ENCODE measurements around the gene ERVK3-1.
"Not testable (repeated sequence)": the region's sequence is repeated elsewhere in the genome, so short reads cannot be mapped to it uniquely, and the experiment has no call there.

The ERVK3-1 gene, protein sequence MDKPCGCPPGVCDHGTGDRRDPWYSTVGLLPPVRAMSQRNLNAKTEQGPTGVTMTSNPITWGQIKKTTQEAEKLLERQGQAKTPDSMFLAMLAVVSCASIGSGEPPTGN

DNA sequence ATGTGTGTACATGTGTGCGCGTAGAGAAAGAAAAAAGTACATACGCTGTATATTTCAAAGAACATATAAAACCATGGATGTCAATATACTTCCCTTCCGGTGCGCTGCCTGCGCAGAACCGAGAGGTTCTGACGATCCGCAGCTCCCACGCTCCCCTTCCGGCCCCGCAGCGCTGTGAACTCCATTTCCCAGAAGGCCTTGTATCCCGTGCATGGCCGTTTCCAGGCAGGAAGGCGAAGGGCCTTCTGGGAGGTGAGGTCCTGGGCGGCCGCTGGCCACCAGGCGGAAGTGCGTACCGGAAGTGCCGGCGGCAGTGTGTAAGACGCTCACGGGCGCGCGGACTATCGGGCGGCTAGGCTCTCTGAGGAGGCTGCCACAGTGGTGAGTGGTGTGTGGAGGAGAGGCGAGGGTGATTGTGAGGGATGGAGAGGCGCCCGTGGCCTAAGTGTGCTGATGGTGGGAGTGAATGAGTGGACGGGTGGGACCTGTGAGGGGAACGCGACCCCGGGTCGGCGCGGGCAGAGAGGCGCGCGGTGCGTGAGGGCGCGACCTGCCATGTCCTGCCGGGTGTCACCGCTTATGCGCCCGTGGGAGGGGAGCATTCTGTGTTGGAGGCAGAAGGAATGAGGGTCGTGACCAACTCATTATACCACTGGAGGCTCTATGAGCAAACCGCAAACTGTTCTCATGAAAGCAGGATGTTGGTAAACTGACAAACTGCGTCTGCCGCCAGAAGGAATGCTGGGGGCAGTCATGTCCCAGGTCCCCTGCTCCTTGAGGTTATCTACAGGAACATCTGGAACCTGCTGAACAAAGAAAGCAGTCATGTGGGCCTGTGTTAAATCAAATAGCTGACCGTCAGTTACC lies at the start of gene ERVK3-1:
Gene ERVK3-1 (plus strand): TSS at position 313 of the 867 bp plus-strand sequence. CDS start 6,792 bp downstream, outside the sequence.
- peak; percentile 94 for DNase-seq

DNA sequence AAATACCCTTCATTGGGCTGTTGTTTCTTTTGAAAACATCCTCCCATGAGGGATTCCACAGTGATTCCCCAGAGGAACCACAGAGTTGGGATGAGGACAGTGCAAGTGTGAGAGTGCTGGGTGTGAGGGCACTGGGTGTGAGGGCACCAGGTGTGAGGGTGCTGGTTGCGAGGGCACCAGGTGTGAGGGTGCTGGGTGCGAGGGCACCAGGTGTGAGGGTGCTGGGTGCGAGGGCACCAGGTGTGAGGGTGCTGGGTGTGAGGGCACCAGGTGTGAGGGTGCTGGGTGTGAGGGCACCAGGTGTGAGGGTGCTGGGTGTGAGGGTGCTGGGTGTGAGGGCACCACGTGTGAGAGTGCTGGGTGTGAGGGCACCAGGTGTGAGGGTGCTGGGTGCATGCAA lies 46.9 kb upstream of the ERVK3-1 start:
- DNase-seq, result not testable (repeated sequence)

DNA sequence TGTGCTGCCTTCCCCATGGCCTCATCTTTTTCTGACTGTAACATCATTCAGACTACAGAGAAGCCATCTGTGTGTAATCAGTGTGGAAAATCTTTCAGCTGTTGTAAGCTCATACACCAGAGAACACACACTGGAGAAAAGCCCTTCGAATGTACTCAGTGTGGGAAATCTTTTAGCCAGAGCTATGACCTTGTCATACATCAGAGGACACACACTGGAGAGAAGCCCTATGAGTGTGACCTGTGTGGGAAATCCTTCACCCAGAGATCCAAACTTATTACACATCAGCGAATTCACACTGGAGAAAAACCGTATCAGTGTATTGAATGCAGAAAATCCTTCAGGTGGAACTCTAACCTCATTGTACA lies 43.6 kb upstream of the ERVK3-1 start:
- DNase-seq, result no peak

DNA sequence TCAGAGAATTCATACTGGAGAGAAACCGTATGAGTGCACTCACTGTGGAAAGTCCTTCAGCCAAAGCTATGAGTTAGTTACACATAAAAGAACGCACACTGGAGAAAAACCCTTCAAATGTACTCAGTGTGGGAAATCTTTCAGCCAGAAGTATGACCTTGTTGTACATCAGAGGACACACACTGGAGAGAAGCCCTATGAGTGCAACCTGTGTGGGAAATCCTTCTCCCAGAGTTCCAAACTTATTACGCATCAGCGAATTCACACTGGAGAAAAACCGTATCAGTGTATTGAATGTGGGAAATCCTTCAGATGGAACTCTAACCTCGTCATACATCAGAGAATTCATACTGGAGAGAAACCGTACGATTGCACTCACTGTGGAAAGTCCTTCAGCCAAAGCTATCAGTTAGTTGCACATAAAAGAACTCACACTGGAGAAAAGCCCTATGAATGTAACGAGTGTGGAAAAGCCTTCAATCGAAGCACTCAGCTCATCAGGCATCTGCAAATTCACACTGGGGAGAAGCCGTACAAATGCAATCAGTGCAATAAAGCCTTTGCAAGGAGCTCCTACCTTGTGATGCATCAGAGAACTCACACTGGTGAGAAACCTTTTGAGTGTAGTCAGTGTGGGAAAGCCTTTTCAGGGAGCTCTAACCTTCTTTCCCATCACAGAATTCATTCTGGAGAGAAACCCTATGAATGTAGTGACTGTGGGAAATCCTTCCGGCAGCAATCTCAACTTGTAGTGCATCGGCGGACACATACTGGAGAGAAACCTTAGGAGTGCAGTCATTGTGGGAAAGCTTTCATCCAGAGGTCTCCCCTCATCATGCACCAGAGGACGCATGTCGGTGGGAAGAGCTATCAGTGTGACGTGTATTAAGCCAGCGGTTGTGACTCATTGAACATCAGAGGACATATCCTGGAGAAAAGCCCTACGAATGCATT lies 42.9 kb upstream of the ERVK3-1 start:
- DNase-seq, result no peak

DNA sequence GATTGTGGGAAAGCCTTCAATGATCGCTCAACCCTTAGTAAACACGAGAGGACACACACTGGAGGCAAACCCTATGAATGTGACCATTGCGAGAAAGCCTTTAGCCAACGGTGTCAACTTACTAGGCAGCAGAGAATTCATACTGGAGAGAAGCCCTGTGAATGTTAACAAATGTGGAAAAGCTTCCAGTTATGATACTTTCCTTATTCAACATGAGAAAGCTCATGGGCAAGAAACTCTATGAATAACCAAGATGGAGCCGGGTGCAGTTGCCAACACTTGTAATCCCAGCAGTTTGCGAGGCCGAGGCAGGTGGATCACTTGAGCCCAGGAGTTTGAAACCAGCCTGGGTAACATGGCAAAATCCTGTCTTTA lies 42.3 kb upstream of the ERVK3-1 start:
- DNase-seq, result no peak

DNA sequence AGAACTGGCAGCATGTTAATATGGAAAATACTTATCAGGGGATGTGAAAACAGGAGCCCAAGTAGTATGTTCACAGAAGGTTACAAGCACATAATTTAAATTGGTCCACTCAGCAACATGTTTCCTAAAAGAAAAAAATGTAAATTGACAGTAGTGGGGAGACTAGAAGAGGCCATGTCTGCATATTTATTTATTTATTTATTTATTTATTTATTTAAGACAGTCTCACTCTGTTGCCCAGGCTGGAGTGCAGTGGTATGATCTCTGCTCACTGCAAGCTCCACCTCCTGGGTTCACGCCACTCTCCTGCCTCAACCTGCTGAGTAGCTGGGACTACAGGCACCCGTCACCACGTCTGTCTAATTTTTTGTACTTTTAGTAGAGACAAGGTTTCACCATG lies 40.1 kb upstream of the ERVK3-1 start:
- no peak for DNase-seq

DNA sequence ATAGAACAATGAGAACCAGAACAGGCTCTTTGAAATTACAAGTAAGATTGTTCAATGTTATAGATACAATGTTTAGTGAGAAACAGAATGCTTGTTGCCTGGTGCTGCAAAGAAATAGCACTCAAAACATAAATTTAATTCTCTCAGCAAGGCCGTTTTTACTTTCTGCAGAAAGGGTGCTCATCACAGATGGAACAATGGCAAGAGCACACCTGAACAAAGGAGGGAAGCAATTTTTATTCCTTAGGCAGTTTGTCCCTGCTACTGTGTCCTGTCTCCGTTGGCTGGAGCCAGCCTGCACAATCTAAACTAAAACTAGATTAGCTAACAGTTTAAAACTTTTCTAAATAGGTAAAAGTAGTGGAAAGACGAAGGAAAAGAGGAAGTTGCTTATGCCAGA lies 36.8 kb upstream of the ERVK3-1 start:
- no peak for DNase-seq

DNA sequence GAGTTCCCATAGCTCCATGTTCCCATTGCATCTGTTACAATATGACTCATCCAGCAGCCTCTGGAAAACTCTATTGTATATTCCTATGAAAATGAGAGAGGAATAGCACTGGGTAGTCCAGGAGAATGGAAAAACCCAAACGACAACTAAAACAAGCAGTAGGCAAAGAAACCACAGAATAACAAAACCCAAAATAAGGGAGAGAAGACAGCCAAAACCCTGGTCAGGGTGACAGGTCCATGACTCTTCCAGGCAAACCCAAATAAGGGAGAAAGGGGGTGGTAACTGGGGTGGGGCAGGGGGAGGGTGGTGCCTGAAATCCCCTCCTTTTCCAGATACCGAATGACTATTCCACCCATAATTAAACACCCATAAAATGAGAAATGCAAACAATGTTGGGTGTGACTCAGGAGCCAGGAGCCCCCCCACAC lies 30.4 kb upstream of the ERVK3-1 start:
- DNase-seq, result no peak

DNA sequence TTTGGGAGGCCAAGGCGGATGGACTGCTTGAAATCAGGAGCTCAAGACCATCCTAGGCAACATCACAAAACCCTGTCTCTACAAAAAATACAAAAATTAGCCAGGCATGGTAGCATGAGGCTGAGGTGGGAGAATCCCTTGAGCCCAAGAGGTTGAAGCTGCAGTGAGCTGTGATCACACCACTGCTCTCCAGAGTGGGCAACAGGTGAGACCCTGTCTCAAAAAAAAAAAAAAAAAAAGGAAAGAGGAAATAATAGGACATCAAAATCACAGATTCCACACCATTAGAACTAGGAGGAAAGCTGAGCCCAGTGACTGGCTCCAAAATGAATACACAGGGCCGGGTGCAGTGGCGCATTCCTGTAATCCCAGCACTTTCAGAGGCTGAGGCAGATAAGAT lies 29.6 kb upstream of the ERVK3-1 start:
- DNase-seq, result no peak

DNA sequence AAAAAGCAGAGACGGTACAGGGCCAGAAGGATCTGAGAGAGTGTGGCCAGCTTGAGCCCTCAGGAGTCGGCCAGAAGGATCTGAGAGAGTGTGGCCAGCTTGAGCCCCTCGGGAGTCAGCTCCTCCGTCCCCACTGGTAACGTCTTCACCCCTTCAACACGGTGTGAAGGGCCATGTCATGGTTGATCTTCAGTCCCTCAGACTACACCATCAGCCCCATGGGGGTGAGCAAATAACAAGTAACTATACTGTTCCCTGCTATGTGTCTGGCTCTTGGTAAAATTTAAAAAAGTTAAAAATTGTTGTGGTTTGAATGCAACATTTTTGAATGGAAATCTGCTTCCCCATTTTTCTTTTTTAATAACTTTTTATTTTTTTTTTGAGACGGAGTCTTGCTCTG lies 28.0 kb upstream of the ERVK3-1 start:
- DNase-seq, result no peak

DNA sequence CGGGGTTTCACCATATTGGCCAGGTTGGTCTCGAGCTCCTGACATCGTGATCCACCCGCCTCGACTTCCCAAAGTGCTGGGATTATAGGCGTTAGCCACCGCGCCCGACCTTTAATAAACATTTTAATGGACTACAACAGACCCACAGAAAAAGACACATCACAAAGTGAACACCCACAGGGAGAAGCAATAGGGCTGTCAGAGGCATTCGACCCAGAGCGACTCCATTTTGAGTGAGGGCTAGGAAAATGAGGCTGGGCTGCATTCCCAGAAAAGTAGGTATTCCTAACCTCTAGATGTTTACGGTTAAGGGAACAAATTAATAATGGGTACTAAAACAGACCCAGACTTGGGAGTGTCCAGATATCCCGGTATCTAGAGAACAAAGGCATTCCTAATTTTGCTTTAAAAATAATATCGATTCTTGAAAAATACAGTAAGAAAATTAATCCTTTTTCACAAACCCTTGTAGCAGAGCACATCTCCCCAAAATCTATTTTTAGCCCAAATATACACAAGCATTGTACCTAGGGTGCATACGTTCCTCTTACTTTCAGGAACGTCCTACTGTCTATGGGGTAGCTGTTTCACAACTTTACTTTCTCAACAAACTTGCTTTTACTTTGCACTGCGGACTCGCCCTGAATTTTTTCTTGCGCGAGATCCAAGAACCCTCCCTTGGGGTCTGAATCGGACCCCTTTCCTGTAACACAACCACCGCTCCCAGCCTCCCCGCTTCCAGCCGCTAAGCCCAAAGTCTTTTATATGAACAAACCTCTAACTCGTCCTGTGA lies 27.2 kb upstream of the ERVK3-1 start:
- no peak for DNase-seq

DNA sequence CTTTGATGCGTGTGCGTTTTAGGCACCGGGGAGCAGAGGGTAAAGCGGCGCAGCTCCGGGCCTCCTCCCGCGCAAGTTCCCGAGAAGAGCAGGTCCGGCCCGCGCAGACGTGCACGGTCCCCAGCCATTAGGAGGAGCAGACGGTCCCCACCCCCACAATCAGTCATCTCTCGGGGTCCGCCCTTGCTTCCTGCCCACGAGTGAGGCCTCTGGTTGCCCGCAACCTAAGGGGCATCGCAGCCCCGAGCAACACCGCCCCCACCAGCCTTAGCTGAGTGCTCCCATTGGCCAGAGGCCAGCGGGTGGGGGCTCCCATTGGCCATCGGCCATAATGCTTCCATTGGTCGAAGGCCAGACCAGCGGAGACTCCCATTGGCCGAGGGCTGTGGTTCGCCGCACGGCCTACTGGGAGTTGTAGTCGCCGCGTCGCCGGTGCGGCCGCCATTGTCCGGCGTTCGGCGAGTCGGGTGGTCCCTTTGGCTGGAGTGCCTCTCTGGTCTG lies 26.6 kb upstream of the ERVK3-1 start, which contains the start of gene ZNF8:
Gene ZNF8 (plus strand): TSS at position 415 of the 501 bp plus-strand sequence. CDS start 127 bp downstream, outside the sequence.
- peak; percentile 96 for DNase-seq

DNA sequence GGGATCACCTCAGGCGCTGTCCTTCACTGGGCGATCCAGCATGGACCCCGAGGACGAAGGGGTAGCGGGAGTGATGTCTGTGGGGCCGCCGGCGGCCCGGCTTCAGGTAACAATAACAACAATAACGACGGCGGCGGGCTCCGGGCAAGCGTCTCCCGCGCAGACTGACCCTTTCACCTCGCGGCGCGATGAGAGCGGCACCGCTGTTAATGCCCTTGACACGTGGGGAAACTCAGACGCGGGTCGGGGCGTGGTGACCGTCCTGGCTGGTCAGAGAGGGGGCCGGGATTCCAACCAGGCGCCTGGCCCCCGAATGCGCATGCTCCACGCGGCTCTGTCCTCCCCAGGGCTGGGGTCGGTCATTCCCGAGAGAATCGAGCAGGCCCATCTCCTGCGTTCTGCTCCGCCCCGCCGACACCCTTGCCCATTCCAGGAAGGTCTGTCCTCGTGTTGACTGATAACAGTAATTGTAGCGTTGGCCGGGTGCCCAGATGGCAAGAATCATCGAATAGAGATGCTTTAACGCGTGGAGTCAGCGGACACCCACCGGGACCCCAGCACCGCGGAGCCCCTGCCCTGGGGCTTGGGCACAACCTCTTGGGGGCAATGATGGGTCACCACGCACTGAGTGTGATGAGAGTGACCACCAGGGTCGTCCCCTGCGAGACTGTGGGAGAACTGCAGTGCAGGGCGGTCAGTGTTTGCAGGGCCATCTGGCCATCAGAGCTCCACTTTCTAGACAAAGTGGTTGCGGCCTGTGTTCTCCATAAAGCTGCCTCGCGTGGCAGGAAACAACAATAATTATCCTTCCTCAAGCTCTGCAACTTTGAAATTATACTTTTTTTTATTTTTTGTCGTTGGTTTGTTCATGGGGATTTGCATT lies 25.9 kb upstream of the ERVK3-1 start:
- DNase-seq, result peak; percentile 34

DNA sequence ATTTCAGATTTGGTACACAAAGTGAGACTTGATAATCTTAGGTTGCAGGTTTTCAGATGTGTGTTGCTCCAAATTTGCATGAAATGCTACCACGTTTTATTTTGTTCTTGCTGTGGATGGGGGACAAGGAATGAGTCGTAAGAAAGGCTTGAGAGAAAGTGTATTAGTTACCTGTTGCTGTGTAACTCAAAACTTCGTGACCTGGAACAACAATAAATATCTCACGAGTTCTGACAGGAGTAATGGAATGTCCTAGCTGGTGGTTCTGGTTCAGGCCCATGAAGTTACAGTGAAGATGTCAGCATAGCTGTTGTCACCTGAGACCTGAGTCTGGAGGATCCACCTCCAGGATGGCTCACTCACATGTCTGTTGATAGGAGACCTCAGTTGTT lies 25.3 kb upstream of the ERVK3-1 start:
- peak; percentile 3 for DNase-seq

DNA sequence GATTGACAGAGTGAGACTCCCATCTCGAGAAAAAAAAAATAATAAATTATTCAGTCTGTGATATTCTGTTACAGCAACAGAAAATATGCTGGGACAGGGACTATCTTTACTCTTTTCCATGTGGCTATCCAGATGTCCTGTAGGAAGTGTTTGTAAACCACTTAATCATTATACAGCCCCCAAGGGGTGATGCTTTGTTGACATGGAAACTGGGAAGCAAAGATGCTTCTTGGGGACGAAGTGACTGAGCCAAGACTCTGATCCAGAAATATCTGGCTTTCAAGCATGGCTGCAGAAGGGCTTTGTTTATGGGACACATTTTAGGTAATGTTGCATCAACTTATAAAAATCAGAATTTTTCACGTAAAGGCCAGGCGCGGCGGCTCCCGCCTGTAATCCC lies 21.0 kb upstream of the ERVK3-1 start:
- no peak for DNase-seq

DNA sequence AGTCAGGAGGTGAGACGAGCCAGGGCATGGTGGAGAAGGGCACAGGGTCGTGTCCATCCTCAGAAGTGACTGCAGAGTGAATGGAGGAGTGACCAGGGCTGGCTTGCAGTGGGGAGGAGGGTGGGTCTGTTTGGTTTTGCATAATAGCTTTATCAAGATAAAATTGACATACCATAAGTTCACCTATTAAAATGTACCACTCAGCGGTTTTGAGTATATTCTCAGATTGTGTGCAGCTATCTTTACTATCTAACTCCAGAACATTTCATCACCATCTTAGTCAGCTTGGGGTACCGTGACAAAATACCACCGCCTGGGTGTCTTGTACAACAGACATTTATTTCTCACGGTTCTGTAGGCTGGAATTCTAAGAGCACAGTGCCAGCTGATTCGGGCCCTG lies 13.2 kb upstream of the ERVK3-1 start:
- no peak for DNase-seq

DNA sequence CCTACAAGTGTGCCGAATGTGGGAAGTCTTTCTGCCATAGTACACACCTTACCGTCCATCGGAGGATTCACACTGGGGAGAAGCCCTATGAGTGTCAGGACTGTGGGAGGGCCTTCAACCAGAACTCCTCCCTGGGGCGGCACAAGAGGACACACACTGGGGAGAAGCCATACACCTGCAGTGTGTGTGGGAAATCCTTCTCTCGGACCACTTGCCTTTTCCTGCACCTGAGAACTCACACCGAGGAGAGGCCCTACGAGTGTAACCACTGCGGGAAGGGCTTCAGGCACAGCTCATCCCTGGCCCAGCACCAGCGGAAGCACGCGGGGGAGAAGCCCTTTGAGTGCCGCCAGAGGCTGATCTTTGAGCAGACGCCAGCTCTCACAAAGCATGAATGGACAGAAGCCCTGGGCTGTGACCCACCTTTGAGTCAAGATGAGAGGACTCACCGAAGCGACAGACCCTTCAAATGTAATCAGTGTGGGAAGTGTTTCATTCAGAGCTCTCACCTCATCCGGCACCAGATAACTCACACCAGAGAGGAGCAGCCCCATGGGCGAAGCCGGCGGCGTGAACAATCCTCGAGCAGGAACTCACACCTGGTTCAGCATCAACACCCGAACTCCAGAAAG lies 10.3 kb upstream of the ERVK3-1 start:
- DNase-seq, result no peak

DNA sequence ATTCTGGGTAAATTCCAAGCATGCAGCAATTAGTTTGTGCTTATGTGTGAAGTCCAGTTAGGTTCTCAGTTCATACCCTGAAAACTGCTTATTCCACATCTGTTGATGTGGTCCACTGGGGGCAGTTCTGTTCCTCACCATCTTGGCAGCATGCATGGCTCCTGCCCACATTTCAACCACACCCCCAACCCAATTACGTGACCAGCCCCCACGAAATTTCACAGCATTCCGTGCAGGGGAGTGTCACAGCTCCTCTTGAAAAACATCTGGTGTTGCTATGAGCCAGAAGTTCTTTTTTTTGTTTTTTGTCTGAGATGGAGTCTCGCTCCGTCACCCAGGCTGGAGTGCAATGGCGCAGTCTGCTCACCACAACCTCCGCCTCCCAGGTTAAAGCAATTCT lies 9.1 kb upstream of the ERVK3-1 start:
- no peak for DNase-seq

DNA sequence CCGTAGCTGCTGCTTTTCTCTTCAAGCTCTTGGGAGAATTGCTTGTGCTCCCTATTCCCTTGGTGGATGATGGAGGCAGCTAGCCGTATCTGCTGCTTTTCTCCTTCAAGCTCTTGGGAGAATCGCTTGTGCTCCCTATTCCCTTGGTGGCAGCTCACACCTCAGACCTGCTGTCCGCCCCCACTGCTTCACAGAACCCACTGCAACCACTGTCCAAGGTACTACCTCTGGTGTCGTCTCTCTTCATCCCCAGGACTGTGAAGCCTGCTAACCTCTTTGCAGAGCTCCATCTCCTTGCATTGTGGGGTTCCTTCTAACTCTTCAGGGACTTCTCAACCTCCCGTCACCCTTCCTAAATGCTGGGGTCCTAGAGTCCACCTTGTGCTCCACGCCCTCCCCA lies 4.6 kb upstream of the ERVK3-1 start:
- DNase-seq, result no peak

DNA sequence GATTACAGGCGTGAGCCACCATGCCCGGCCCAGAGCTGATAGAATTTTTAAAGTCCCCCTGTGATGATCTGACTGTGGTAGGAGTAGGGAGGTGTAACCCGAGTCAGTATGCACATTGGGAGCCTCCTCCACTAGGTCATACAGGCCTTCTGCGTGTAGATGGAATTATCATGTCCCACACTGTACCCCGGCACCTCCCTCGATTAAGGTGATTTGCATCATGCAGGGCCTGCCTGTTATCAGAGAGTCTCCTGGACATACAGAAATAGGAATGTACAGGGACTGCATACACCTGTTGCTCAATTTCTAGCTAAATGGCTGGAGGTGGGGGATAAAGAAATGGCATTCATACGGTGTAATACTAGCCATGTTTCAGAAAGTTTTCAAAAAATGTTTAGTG lies 922 bp upstream of the ERVK3-1 start:
- DNase-seq, result no peak

DNA sequence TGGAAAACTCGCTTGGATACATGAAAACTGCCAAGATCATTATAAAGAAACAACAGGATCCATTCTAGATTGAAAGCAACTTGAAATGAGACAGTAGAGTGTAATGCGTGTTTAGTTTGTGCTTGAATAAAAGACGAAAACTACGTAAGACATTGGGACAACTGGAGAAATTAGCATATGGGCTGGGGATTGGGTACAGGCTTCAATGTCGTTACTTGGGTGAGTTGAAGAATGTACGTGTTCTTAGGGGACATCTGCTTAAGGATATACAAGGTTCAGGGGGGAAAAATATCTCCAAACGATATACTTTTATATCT lies 471 bp upstream of the ERVK3-1 start:
- DNase-seq, result no peak
